Measurements from ENCODE around the gene TIGD6. TPM values are rescaled to one million over a fixed set of nuclear protein-coding genes. Genes with fewer than 3 reads are reported as not detected.
A peak's percentile ranks its signal among the peaks of the same experiment; 100 is the strongest.

Gene TIGD6
- total and polyA plus RNA-seq, 9 of the 15 experiments (the other 6 are each of a cell fraction or from before 2014, with no cell fraction given) = 1.8 to 6.3 (median 3.9) TPM

DNA sequence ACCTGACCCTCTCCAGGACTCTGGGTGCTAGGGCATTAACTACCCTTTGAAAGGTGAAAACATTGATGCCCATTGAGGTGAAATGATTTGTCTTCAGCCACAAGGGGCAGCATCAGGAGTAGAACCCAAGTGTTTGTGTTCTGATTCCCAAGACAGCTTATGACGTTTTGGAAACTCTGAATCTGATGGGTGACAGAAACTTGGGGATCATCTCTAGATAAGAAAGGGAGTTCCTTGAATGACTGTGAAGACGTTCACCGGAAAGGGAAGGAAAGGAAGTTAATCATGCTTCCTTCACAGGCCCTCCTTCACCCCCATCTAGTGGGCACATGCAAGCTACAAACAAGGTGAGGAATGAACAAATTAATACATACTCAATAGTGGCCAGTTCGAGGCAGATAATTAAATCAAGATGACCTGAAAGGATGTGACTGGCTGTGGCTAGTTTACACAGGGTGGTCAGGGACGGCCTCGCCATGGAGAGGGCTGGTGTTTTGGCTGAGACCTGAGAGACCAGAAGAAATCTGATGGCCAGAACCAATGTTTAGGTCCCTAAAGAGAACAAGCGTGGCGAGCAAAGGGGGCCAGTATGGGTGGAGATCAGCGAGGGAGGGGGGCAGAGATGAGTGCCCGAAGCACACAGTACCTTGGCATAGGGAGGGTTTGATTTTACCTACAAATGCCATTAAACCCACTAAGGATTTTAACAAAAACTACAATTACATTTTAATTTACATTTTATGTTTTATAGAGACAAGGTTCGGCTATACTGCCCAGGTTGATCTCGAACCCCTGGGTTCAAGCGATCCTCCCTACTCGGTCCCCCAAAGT, 40.8 kb downstream of the TIGD6 start (continued):
- 0 out of 2 replicates have a peak, but pooled peaks have one; percentile 20 for TF ChIP-seq HDAC8 (tag; IDR thresholded peaks at IDR 0.05)
- TF ChIP-seq, protein P1, sequence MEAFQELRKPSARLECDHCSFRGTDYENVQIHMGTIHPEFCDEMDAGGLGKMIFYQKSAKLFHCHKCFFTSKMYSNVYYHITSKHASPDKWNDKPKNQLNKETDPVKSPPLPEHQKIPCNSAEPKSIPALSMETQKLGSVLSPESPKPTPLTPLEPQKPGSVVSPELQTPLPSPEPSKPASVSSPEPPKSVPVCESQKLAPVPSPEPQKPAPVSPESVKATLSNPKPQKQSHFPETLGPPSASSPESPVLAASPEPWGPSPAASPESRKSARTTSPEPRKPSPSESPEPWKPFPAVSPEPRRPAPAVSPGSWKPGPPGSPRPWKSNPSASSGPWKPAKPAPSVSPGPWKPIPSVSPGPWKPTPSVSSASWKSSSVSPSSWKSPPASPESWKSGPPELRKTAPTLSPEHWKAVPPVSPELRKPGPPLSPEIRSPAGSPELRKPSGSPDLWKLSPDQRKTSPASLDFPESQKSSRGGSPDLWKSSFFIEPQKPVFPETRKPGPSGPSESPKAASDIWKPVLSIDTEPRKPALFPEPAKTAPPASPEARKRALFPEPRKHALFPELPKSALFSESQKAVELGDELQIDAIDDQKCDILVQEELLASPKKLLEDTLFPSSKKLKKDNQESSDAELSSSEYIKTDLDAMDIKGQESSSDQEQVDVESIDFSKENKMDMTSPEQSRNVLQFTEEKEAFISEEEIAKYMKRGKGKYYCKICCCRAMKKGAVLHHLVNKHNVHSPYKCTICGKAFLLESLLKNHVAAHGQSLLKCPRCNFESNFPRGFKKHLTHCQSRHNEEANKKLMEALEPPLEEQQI (IDR thresholded peaks at IDR 0.05) = 0 out of 2 replicates have a peak, but pooled peaks have one; percentile 39
- peak in 1 of 2 experiments; percentile 88; a peak in 2 of 4 replicates for TF ChIP-seq ETV6 (IDR thresholded peaks at IDR 0.05; ENCODE audit: borderline replicate concordance in 1 of 2, low read depth in 2 of 2, low read length in 1 of 2)
- no peak for TF ChIP-seq ETV6 (CRISPR knock-in tag; IDR thresholded peaks at IDR 0.05; ENCODE audit: borderline replicate concordance)
- no peak for TF ChIP-seq NFE2L1 (tag; IDR thresholded peaks at IDR 0.05; ENCODE audit: borderline replicate concordance, low read depth)
- TF ChIP-seq ILK (tag; IDR thresholded peaks at IDR 0.05; ENCODE audit: borderline replicate concordance, low read depth) = no peak
- peak in 1 of 2 experiments; percentile 87; a peak in 2 of 4 replicates for TF ChIP-seq RCOR1 (IDR thresholded peaks at IDR 0.05; ENCODE audit: borderline replicate concordance in 1 of 2, low read depth in 2 of 2, low read length in 2 of 2)
- TF ChIP-seq, protein P2, sequence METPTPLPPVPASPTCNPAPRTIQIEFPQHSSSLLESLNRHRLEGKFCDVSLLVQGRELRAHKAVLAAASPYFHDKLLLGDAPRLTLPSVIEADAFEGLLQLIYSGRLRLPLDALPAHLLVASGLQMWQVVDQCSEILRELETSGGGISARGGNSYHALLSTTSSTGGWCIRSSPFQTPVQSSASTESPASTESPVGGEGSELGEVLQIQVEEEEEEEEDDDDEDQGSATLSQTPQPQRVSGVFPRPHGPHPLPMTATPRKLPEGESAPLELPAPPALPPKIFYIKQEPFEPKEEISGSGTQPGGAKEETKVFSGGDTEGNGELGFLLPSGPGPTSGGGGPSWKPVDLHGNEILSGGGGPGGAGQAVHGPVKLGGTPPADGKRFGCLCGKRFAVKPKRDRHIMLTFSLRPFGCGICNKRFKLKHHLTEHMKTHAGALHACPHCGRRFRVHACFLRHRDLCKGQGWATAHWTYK (CRISPR knock-in tag; IDR thresholded peaks at IDR 0.05) = peak; percentile 28; the same call in 1 of the 2 replicates
- TF ChIP-seq, protein P3, sequence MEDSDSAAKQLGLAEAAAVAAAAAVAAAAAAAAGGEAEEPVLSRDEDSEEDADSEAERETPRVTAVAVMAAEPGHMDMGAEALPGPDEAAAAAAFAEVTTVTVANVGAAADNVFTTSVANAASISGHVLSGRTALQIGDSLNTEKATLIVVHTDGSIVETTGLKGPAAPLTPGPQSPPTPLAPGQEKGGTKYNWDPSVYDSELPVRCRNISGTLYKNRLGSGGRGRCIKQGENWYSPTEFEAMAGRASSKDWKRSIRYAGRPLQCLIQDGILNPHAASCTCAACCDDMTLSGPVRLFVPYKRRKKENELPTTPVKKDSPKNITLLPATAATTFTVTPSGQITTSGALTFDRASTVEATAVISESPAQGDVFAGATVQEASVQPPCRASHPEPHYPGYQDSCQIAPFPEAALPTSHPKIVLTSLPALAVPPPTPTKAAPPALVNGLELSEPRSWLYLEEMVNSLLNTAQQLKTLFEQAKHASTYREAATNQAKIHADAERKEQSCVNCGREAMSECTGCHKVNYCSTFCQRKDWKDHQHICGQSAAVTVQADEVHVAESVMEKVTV (CRISPR knock-in tag; IDR thresholded peaks at IDR 0.05) = peak; percentile 67; the same call in 1 of the 2 replicates
- TF ChIP-seq HDAC3 (IDR thresholded peaks at IDR 0.05; ENCODE audit: borderline replicate concordance, partially characterized antibody) = peak; percentile 29
- TF ChIP-seq, protein P4, sequence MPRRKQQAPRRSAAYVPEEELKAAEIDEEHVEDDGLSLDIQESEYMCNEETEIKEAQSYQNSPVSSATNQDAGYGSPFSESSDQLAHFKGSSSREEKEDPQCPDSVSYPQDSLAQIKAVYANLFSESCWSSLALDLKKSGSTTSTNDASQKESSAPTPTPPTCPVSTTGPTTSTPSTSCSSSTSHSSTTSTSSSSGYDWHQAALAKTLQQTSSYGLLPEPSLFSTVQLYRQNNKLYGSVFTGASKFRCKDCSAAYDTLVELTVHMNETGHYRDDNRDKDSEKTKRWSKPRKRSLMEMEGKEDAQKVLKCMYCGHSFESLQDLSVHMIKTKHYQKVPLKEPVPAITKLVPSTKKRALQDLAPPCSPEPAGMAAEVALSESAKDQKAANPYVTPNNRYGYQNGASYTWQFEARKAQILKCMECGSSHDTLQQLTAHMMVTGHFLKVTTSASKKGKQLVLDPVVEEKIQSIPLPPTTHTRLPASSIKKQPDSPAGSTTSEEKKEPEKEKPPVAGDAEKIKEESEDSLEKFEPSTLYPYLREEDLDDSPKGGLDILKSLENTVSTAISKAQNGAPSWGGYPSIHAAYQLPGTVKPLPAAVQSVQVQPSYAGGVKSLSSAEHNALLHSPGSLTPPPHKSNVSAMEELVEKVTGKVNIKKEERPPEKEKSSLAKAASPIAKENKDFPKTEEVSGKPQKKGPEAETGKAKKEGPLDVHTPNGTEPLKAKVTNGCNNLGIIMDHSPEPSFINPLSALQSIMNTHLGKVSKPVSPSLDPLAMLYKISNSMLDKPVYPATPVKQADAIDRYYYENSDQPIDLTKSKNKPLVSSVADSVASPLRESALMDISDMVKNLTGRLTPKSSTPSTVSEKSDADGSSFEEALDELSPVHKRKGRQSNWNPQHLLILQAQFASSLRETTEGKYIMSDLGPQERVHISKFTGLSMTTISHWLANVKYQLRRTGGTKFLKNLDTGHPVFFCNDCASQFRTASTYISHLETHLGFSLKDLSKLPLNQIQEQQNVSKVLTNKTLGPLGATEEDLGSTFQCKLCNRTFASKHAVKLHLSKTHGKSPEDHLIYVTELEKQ (CRISPR knock-in tag; IDR thresholded peaks at IDR 0.05) = no peak
- TF ChIP-seq ATF1 (CRISPR knock-in tag; IDR thresholded peaks at IDR 0.05) = no peak
- TF ChIP-seq ATF1 (tag; IDR thresholded peaks at IDR 0.05) = peak; percentile 90
- TF ChIP-seq ZC3H8 (IDR thresholded peaks at IDR 0.05) = no peak
- peak; percentile 82 for TF ChIP-seq CTBP1 (IDR thresholded peaks at IDR 0.05; ENCODE audit: borderline replicate concordance)
- TF ChIP-seq MECOM (CRISPR knock-in tag; IDR thresholded peaks at IDR 0.05) = peak; percentile 69; the same call in 1 of the 2 replicates
- peak; percentile 66; the same call in 1 of the 2 replicates for TF ChIP-seq ELF1 (tag; IDR thresholded peaks at IDR 0.05)
- TF ChIP-seq MEF2D (tag; conservative IDR thresholded peaks at IDR 0.05; ENCODE audit: low read depth) = peak; percentile 63; the same call in 1 of the 2 replicates
